PC-9 (cell line): Measurements from ENCODE around the gene VPS33B. TPM values are rescaled to one million over a fixed set of nuclear protein-coding genes. Genes with fewer than 3 reads are reported as not detected.

ENCODE experiments used
- BruUV-seq: library from RNA; stranded (reverse); fragments of 400-500 nt; replicated peaks from 2 replicates; lab custom pipeline; 2021; lab: Mats Ljungman, UMichigan
- CTCF ChIA-PET: fragments of 300-600 bp; sonication (Branson Sonifier 250); formaldehyde crosslinking; loops from one replicate; lab custom pipeline; 2022; ENCODE audit warnings: antibody characterized with exemption; lab: Charles Lee
- POLR2A ChIA-PET: fragments of 300-600 bp; sonication (Branson Sonifier 250); formaldehyde crosslinking; loops from one replicate; lab custom pipeline; 2022; ENCODE audit warnings: antibody characterized with exemption; ENCODE audit not compliant: unreplicated experiment; lab: Charles Lee
- DNase-seq, 2 experiments: peaks; one replicate each; pipeline versions ENCODE4 v3.0.0 to v3.0.0-alpha.2; 2015 to 2022; ENCODE audit warnings: mixed read lengths in 1 of 2
- H2AFZ ChIP-seq: fragments of 200-600 bp; sonication (generic); 2 replicates; pipeline ENCODE4 v1.8.1; 2017; ENCODE audit warnings: antibody characterized with exemption
- H3F3A ChIP-seq: fragments of 200-600 bp; sonication (generic); 2 replicates; pipeline ENCODE4 v1.8.1; 2017; ENCODE audit warnings: antibody characterized with exemption, mild to moderate bottlenecking, low read depth; ENCODE audit not compliant: insufficient read depth
- H3K27ac ChIP-seq: fragments of 200-600 bp; sonication (generic); 2 replicates; pipeline ENCODE4 v1.6.1; 2016; ENCODE audit warnings: mixed run types
- H3K27me3 ChIP-seq: fragments of 200-600 bp; sonication (generic); 2 replicates; pipeline ENCODE4 v1.6.1; 2016; ENCODE audit warnings: low read depth, mixed run types; ENCODE audit not compliant: insufficient read depth
- H3K36me3 ChIP-seq: fragments of 200-600 bp; sonication (generic); 2 replicates; pipeline ENCODE4 v1.6.1; 2016; ENCODE audit warnings: low read depth, mixed run types
- H3K4me1 ChIP-seq: fragments of 200-600 bp; sonication (generic); replicated peaks from 2 replicates; pipeline ENCODE4 v1.6.1; 2016; ENCODE audit warnings: mixed run types; ENCODE audit not compliant: insufficient read depth
- H3K4me2 ChIP-seq: fragments of 200-600 bp; sonication (generic); 2 replicates; pipeline ENCODE4 v1.6.1; 2017; ENCODE audit warnings: mixed run types
- H3K4me3 ChIP-seq: fragments of 200-600 bp; sonication (generic); 2 replicates; pipeline ENCODE4 v1.6.1; 2016; ENCODE audit warnings: mixed run types
- H3K79me2 ChIP-seq: fragments of 200-600 bp; sonication (generic); 2 replicates; pipeline ENCODE4 v1.6.1; 2017; ENCODE audit warnings: low read depth, mixed run types
- H3K9me2 ChIP-seq: fragments of 200-600 bp; sonication (generic); 2 replicates; pipeline ENCODE4 v1.8.1; 2017; ENCODE audit warnings: mild to moderate bottlenecking; ENCODE audit not compliant: insufficient read depth
- H3K9me3 ChIP-seq: fragments of 200-600 bp; sonication (generic); 2 replicates; pipeline ENCODE4 v1.8.1; 2016; ENCODE audit warnings: low read depth; ENCODE audit not compliant: insufficient read depth
- H4K20me1 ChIP-seq: fragments of 200-600 bp; sonication (generic); 2 replicates; pipeline ENCODE4 v1.8.1; 2017; ENCODE audit not compliant: insufficient read depth
- CTCF ChIP-seq: fragments of 200-600 bp; sonication (generic); conservative IDR thresholded peaks from 2 replicates; pipeline ENCODE4 v1.6.1; 2017; ENCODE audit warnings: mixed run types, antibody characterized with exemption, mild to moderate bottlenecking, moderate library complexity
- EZH2 ChIP-seq: fragments of 200-600 bp; sonication (generic); IDR thresholded peaks from 2 replicates; pipeline ENCODE4 v1.8.0; 2017; ENCODE audit warnings: antibody characterized with exemption, low read depth
- intact Hi-C: fragments of 100-400 bp; cut with micrococcal nuclease; formaldehyde crosslinking; loops from one replicate; pipeline ENCODE4 v1.10.0; 2022; ENCODE audit not compliant: unreplicated experiment
- total RNA-seq: library from RNA; stranded (reverse); gene quantifications from 2 replicates; pipeline ENCODE4 v1.2.3, GENCODE V29; 2021

VPS33B gene
- total RNA-seq, 1 experiment from 2014 or later: 13.6 TPM

DNA sequence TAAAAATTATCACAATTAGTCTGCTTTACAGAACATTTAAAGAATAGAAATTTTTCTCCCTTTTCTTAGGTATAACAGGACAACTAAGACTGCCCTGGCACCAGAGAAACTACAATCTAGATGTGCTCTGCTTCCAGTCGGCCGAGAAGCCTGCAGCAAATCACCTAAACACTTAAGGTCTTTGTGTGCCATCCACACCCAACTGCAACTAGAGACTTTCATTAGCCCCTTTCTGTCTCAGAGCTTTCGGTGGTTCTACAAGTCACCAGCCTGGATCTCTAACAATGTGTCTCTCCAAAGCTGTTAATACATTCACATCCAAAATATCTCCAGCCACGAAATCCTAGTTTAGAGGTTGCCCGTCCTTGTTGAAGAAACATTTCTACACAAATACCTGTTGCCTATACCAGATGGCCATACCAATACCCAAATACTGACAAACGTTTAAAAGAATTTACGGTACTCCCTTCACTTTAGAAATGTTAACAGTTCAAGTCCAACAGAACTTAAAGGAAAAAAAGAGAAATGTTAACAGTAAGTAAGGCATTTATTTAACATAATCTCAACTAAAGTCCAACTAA, 34.7 kb downstream of the VPS33B start:
- Histone ChIP-seq H3K79me2 (peaks cover 89% of the 10 kb centered on the region), H3K4me3 (no peak overlapping the region), H3K36me3 (peaks cover 7% of the 10 kb centered on the region; the same call in 1 of the 2 replicates), H2AFZ (no peak overlapping the region), H3K9me3 (no peaks in the 10 kb centered on the region), H3K4me2 (no peak overlapping the region), H3F3A (peaks cover 4% of the 10 kb centered on the region; the same call in 1 of the 2 replicates), H4K20me1 (no peaks in the 10 kb centered on the region; the same call in 1 of the 2 replicates), H3K27ac (no peak overlapping the region), H3K9me2 (no peaks in the 10 kb centered on the region), H3K4me1 (peaks cover 3% of the 10 kb centered on the region; the same call in 1 of the 2 replicates), H3K27me3 (no peaks in the 10 kb centered on the region)
- POLR2A ChIA-PET: interaction anchor here (0.6 to 0.7 kb wide), 4 partner anchors 11 to 1721 kb away, joined by 4 to 18 read pairs (median 10); no protein-coding TSS in a partner anchor
- BruUV-seq: no TSS peak
- CTCF ChIA-PET: interaction anchor here (0.7 kb wide), 1 partner anchor 1598 kb away, joined by 9 read pairs; no protein-coding TSS in a partner anchor
- TF ChIP-seq EZH2 (no peak), CTCF (no peak)
- intact Hi-C loops: no loop called here
- no peak for DNase-seq

DNA sequence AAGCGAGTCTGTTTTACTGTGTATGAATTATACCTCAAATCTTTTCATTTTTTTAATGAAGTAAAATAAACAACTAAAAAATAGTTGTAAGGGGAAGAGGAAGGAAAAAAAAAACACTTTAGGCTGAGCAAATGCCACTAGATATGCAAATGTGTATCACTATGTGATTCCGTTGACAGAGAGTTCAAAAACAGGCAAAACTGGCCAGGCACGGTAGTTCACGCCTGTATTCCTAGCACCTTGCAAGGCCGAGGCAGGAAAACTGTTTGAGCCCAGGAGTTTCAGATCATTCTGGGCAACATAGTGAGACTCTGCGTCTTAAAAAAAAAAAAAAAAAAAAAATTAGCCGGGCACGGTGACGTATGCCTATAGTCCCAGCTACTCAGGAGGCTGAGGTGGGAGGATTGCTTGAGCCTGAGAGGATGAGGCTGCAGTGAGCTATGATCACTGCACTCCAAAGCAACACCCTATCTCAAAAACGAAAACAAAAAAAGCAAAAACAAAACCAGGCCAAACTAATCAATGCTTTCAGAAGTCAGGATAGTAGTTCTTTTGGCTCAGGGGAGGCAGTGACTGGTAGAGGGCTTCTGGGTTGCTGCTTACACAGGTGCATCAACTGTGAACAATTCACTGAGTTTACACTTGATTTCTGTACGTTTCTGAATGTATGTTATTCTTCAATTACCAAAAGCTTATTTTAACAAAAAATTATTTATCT, 35.4 kb downstream of the VPS33B start:
- BruUV-seq: no TSS peak
- Histone ChIP-seq H4K20me1 (no peaks in the 10 kb centered on the region; the same call in 1 of the 2 replicates), H3K36me3 (peaks cover 14% of the 10 kb centered on the region; the same call in 1 of the 2 replicates), H2AFZ (no peak overlapping the region), H3K4me1 (no peaks in the 10 kb centered on the region), H3K27me3 (no peaks in the 10 kb centered on the region), H3K27ac (no peak overlapping the region), H3K4me2 (no peak overlapping the region), H3F3A (peaks cover 4% of the 10 kb centered on the region; the same call in 1 of the 2 replicates), H3K9me2 (no peaks in the 10 kb centered on the region), H3K4me3 (no peak overlapping the region), H3K9me3 (no peaks in the 10 kb centered on the region), H3K79me2 (peaks cover 82% of the 10 kb centered on the region)
- intact Hi-C loops: no loop called here
- no peak for DNase-seq
- TF ChIP-seq EZH2 (no peak), CTCF (no peak)
- ChIA-PET CTCF (interaction anchor here (0.7 kb wide), 1 partner anchor 1597 kb away, joined by 9 read pairs; no protein-coding TSS in a partner anchor), POLR2A (interaction anchor here (0.7 kb wide), 3 partner anchors 11 to 1722 kb away, joined by 4 to 18 read pairs (median 5); no protein-coding TSS in a partner anchor)

DNA sequence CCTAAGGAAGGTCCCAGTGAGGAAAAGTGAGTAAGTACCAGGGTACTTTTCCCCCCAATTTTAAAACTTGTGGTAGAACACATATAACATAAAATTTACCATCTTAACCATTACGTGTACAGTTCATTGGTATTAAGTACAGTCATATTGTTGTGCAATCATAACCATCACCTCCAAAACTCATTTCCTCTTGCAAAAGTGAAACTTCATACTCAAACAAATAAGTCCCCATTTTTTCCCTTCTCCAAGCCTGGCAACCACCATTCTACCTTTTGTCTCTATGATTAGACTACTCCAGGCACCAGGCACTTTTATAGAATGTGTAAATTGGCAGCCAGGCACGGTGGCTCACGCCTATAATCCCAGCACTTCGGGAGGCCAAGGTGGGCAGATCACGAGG, 40.3 kb downstream of the VPS33B start:
- H3F3A ChIP-seq: no peaks in the 10 kb centered on the region; the same call in 1 of the 2 replicates
- CTCF ChIA-PET: no interaction called here
- no peak for DNase-seq
- H3K4me2 ChIP-seq: no peak overlapping the region
- H3K36me3 ChIP-seq: peaks cover 49% of the 10 kb centered on the region
- no peaks in the 10 kb centered on the region for H3K9me3 ChIP-seq
- H3K79me2 ChIP-seq: peaks cover 35% of the 10 kb centered on the region
- H3K27me3 ChIP-seq: no peaks in the 10 kb centered on the region
- H3K4me3 ChIP-seq: no peak overlapping the region
- no peak overlapping the region for H3K27ac ChIP-seq
- no peaks in the 10 kb centered on the region; the same call in 1 of the 2 replicates for H4K20me1 ChIP-seq
- no peak overlapping the region for H2AFZ ChIP-seq
- intact Hi-C loops: no loop called here
- BruUV-seq: no TSS peak
- TF ChIP-seq EZH2: no peak
- no peak for TF ChIP-seq CTCF
- no peaks in the 10 kb centered on the region for H3K4me1 ChIP-seq
- POLR2A ChIA-PET: no interaction called here
- H3K9me2 ChIP-seq: no peaks in the 10 kb centered on the region
